ENCODE measurements around the gene POU3F2.

The POU3F2 gene

DNA sequence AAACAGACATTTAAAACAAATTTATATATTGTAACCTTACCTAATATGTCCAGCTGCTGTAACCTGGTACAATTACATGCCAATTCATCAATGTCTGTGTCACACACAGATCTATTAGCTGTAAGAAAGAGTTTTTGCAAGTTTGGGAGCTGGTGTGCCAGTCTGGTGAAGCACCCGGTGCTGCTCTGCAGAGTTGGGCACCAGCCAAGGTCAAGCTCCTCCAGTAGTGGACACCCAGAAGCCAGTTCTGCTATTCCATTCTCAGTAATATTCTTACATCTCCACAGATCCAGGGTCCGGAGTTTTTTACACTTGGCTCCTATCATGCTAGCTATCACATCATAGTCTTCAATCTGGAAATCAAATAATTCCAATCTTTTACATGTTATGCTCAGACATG, 41.0 kb downstream of the POU3F2 start:
- TF ChIP-seq, protein P1, sequence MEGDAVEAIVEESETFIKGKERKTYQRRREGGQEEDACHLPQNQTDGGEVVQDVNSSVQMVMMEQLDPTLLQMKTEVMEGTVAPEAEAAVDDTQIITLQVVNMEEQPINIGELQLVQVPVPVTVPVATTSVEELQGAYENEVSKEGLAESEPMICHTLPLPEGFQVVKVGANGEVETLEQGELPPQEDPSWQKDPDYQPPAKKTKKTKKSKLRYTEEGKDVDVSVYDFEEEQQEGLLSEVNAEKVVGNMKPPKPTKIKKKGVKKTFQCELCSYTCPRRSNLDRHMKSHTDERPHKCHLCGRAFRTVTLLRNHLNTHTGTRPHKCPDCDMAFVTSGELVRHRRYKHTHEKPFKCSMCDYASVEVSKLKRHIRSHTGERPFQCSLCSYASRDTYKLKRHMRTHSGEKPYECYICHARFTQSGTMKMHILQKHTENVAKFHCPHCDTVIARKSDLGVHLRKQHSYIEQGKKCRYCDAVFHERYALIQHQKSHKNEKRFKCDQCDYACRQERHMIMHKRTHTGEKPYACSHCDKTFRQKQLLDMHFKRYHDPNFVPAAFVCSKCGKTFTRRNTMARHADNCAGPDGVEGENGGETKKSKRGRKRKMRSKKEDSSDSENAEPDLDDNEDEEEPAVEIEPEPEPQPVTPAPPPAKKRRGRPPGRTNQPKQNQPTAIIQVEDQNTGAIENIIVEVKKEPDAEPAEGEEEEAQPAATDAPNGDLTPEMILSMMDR (IDR thresholded peaks at IDR 0.05), result no peak
- H3K27ac ChIP-seq, result no peak overlapping the region

DNA sequence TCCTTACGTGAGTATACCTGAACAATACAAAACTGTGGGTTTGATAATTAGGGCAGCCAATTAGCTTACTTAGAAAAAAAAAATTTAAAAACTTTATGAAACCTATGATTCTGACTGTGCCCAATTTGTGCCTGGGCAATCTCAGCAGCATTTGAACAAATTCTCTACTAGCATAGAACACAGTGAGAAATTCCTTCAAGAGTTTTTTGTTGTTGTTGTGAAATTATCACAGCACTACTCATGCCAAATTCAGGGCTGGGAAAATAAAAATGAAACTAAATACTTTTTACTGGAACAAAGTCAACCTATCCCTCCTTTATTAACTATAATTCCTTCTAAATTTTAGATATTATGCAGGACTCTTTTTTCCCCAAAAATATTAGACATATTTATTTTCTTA, 42.9 kb downstream of the POU3F2 start:
- TF ChIP-seq ZFX (IDR thresholded peaks at IDR 0.05; ENCODE audit: borderline replicate concordance), result no peak
- TF ChIP-seq, protein P1 (IDR thresholded peaks at IDR 0.05), result no peak
- H3K27ac ChIP-seq, result no peak overlapping the region

DNA sequence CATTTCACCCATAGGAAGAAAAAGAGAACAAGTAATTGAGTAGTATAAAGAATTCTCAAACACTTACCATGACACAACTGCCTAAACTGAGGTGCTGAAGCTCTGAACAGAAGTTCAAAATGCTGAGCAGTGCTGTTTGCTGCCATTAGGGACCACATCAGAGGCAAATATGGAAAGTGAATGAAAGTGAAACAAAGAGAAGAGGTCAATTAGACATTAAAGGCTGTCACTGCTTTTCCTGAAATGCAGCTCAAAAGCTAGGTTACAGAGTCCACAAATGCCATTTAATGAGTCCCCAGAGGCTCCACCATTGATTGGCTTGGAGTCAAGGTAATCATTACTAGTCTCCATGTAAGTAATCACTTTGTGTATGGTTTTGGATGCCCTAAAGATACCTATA, 46.1 kb downstream of the POU3F2 start:
- TF ChIP-seq, protein P1 (IDR thresholded peaks at IDR 0.05), result no peak
- TF ChIP-seq ZFX (IDR thresholded peaks at IDR 0.05; ENCODE audit: borderline replicate concordance), result no peak
- H3K27ac ChIP-seq, result no peak overlapping the region

DNA sequence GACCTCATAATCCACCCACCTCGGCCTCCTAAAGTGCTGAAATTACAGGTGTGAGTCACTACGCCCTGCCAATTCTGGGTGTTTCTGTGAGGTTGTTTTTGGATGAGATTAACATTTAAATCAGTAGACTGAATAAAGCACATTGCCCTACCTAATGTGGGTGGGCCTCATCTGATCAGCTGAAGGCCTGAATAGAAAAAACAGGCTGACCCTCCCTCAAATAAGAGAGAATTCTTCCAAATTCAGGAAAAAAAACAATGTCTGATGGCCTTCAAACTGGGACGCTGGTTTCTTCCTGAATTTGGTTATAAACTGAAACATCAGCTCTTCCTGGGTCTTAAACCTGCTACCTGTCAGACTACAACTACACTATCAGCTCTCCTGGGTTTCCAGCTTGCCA, 51.0 kb downstream of the POU3F2 start:
- no peak overlapping the region for H3K27ac ChIP-seq
- no peak for TF ChIP-seq ZFX (IDR thresholded peaks at IDR 0.05; ENCODE audit: borderline replicate concordance)
- TF ChIP-seq, protein P1 (IDR thresholded peaks at IDR 0.05), result no peak

DNA sequence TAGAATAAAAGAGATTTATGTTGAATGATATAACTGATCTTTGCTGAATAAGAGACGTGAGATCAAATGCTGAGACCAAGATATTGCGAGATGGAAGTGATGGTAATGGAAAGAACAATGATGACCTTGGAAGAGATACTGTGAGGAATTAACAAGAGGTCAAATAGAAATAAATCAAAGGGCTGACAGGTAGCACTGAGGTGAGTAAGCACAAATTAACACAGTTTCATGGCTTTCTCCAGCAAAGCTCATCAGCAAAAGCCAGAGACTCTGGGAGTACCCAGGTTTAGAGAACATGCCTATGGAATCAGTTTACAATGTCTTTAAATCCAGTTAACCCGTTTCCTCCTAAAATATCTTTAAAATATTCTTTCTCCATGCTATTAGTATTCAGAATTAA, 53.3 kb downstream of the POU3F2 start:
- TF ChIP-seq, protein P1 (IDR thresholded peaks at IDR 0.05), result no peak
- TF ChIP-seq ZFX (IDR thresholded peaks at IDR 0.05; ENCODE audit: borderline replicate concordance), result no peak
- no peak overlapping the region for H3K27ac ChIP-seq

All from 22Rv1 (cell line).